ENCODE data around the gene EPHA7.

DNA sequence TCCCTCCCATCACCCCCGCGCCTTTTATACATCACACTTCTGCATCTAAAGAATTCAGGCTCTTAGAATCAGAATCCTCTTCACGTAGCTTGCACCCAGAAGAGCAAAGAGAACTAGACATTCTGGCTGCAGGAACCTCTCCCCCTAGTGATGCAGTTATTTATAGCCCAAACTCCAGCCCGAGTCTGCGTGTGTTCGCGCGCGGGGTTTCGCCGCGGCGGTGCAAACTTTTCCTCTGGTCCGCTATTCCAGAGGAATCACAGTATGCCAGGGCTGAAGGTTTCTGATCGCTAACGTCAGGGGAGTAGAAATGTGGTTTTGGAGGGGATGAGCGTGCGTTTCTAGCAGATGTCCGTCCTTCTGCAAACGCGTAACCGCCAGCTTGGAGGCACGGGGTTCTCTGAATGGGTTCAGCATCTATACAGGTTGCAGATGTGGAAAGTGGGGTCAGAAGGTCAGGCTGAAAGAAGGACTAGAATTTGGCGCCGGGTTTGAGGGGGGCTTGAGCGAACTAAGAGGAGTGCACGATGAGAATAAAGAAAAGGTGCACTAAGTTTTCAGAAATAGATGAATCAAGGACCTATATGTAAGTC lies 1.8 kb downstream of the EPHA7 start:
- TF ChIP-seq CTCF (IDR thresholded peaks at IDR 0.05): peak in 2 of 3 experiments; percentile 12 to 20
- no peak for TF ChIP-seq POLR2A (IDR thresholded peaks at IDR 0.05; ENCODE audit: low read depth)
- TF ChIP-seq EP300 (IDR thresholded peaks at IDR 0.05): no peak
- no peak for TF ChIP-seq POLR2AphosphoS5 (IDR thresholded peaks at IDR 0.05)
